Jurkat, Clone E6-1 (cell line): ENCODE results near the gene AP5S1.

ENCODE experiments used
- DNase-seq: peaks from one replicate; pipeline ENCODE4 v3.0.0-alpha.2; 2011; ENCODE audit warnings: low read depth, low spot score
- H3K4me3 ChIP-seq: 2 replicates; pipeline ENCODE4 v1.5.1; 2011; ENCODE audit warnings: mild to moderate bottlenecking, low read length, control low read depth, moderate library complexity

The AP5S1 gene

DNA sequence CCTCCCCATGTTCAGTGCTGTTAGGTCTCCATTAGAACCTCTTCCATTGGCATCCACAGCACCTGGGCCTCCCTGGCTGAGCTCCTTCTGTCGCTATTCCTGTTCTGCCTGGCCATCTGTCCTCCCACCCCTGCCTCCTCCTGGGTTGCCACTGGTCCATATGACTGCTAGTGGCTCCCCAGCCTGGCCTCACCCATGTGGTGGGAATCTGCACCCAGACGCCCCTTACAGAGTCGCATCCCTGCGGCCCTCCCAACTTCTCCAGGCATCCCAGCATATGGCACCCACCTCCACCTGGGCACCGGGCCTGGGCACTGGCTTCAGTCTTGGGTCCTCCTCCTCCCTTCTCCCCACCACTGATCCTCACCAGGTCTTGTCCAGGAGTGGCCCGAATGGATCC lies 16.5 kb upstream of the AP5S1 start:
- H3K4me3 ChIP-seq, result no peak overlapping the region
- DNase-seq, result no peak

DNA sequence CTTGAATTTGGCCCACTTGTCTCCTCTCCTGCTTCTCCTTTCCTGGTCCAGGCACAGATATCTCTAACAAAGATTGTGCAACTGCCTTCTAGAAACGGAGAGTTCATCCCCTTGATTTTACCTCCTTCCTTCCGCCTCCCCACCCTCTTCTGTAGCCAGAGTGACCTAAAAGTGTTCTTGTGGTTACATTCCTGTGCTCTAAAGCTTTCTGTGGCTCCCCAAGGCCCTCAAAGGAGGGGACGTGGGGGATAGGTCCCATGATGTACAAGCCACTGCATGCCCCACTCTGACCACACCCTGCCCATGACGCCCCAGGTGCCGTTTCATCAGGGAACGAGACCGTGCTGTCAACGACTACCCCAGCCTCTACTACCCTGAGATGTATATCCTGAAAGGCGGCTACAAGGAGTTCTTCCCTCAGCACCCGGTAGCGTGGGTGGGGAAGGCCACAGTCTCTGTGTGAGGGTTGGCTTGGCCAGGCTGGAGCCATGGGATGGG lies 16.0 kb upstream of the AP5S1 start:
- DNase-seq, result no peak
- no peak overlapping the region for H3K4me3 ChIP-seq

DNA sequence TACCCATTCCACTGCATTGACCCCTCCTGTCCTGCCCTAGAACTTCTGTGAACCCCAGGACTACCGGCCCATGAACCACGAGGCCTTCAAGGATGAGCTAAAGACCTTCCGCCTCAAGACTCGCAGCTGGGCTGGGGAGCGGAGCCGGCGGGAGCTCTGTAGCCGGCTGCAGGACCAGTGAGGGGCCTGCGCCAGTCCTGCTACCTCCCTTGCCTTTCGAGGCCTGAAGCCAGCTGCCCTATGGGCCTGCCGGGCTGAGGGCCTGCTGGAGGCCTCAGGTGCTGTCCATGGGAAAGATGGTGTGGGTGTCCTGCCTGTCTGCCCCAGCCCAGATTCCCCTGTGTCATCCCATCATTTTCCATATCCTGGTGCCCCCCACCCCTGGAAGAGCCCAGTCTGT lies 15.6 kb upstream of the AP5S1 start:
- DNase-seq, result no peak
- no peak overlapping the region for H3K4me3 ChIP-seq

DNA sequence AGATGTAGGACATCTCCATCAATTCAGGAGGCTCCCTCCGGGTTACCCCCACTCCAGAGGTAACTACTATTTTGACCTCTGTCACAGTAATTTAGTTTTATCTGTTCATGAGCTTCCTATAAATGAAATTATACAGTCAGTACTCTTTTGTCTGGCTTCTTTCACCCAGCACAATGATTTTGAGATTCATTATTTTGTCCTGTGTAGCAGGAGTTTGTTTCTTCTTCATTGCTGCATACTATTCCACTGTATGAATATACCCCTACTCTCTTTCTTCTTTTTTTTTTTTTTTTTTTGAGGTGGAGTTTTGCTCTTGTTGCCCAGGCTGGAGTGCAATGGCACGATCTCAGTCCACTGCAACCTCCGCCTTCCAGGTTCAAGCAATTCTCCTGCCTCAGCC lies 11.8 kb upstream of the AP5S1 start:
- no peak for DNase-seq
- H3K4me3 ChIP-seq, result no peak overlapping the region

DNA sequence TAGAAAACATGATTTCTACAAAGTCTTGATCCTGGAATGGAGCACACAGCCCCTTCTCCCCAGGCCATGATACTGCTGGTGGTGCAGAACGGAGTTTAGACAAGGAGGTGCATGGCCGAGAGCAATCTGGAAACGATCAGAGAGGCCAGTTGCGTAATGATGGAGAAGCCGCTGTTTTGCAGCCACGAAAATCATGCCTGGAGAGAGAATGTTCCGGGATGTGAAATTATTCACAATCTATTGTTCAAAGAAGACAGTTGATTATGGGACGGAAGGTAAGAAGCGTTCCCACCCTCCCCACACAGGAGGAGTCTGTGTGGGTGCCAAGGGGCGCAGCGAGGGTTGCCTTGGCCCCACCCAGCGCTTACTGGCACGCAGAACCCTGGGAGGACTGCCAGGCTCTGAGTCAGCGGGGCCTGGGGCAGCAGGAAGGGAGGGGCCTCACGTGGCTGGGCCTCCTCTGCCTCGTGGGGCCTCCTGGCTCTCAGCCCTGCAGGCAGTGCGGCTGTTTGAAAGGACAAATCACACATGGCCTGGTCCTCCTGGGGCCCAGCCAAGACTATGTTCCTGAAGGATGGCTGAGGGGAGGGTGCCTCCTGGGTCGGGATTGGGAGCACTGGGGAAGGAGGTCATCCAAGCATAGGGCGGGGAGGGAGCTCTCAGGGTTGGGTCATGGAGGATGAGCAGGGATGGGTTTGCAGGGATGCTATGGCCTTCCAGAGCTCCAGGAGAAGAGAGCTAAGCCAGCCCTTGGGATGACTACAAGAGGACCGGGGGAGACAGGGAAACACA lies 8.7 kb upstream of the AP5S1 start:
- peak overlapping the region; percentile 36 for H3K4me3 ChIP-seq
- DNase-seq, result peak; percentile 87

DNA sequence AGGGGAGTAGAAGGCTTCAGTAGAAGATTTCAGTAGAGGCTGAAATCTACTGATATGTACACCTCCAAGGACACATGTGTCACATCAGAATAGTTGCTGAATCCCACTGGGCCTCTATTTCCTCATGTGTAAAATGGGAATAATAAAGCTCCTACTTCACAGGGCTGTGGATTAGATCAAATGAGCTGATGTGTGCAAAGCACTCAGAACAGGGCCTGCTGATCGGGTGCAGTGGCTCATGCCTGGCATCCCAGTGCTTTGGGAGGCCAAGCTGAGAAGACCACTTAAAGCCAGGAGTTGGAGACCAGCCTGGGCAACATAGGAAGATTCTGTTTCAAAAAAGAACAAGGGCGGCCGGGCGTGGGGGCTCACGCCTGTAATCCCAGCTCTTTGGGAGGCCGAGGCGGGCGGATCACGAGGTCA lies 8.1 kb upstream of the AP5S1 start:
- H3K4me3 ChIP-seq, result peak overlapping the region; percentile 36; the same call in 1 of the 2 replicates
- DNase-seq, result no peak

DNA sequence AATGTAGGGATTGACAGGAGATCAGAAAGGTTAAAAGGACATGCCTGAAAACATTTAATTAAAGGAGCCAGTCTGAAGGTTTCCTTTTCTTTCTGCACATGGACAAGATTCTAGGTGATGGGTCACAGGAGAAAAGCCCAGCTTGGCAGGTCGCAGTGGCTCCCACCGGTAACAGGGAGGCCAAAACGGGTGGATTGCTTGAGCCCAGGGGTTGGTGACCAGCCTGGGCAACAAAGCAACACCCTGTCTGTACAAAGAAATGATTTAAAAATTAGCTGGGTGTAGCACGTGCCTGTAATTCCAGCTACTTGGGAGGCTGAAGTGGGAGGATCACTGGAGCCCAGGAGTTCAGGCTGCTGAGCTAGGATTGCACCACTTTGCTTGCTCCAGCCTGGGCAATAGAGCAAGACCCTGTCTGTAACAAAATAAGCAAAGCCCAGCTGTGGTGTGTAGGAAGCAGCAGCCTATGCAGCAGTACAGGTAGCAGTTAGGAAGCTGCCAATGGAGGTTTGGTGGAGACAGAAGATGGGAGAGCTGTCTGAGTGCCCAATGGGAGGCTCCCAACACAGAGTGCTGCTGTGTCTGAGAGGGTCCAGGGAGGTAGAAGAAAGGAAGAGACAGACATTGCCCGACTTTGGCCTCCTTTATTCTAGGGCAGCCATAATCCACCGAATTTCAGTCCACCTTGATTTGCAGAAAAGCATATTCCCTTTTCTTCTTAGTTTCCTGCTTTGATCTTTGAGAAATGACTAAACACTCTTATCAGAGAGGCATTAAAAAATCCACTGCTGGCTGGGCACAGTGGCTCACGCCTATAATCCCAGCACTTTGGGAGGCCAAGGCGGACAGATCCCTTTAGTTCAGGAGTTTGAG lies 7.1 kb upstream of the AP5S1 start:
- DNase-seq, result no peak
- H3K4me3 ChIP-seq, result no peak overlapping the region

DNA sequence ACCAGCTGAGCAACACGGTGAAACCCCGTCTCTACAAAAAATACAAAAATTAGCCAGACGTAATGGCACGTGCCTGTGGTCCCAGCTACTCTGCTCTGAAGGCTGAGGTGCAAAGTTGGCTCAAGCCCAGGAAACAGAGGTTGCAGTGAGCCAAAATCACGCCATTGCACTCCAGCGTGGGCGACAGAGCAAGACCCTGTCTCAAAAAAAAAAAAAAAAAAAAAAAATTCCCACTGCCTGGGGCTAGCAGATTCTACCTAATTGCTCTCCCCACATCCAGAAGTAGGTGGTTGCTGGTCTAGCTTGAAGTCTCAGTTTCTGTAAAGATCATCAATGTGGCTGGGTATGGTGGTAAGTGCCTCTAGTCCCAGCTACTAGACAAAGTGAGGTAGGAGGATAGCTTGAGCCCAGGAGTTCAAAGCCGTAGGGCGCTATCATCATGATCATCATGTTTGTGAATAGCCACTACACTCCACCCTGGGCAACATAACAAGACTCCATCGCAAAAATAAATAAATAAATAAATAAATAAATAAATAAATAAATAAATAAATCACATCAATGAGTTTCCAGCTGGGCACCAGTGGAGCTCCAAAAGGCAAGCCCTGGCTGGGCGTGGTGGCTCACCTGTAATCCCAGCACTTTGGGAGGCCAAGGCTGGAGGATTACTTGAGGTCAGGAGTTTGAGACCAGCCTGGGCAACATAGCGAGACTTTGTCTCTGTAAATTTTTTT lies 6.3 kb upstream of the AP5S1 start:
- no peak overlapping the region for H3K4me3 ChIP-seq
- no peak for DNase-seq

DNA sequence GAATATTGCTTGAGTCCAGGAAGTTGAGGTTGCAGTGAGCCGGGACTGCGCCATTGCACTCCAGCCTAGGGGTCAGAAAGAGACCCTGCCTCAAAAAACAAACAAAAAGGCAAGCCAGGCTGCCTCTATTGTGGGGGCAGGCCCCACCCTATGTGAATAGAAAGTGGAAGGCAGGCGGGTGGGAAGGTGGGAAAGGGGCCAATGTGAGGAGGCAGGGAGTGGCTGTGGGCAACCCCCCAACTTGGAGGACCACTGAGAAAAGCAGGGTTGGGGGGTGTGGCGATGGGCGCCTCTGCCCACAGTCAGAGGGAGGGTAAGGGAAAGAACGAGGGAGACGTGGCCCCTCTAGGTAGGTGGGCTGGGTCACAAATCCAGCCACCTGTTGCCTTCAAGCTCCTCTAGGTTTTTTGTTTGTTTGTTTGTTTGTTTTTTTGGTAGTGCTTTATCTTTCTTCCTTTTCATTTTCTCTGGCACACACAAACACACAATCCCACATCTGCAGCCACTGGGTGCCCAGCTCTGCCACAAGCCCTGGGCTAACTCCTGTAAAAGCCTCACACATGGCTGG lies 5.3 kb upstream of the AP5S1 start:
- no peak overlapping the region for H3K4me3 ChIP-seq

DNA sequence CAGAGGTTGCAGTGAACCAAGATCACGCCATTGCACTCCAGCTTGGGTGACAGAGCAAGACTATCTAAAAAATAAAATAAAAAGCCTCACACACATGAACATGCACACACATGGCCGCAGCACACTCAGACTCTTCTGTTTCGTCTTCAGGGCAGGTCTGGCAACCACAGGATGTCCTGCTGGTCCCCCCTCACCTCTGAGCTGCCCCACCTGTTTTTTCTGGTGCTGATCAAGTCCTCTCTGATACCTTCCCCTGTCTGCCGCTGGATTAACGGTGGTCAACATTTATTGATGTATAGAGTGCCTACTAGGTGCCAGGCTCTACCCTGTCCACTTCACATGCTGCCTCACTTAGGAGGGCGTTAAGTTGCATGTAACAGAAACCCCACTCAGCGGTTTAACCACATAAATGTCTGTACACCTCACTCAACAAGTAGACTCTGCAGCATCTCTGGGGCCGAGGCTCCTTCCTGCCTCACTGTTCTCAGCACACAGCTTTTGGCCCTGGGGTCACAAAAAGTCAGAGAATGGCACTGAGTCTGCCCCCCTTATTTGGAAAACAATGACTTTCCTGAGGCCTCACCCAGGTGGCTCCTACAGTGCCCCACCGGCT lies 4.5 kb upstream of the AP5S1 start:
- H3K4me3 ChIP-seq, result peak overlapping the region; percentile 18

More for the DNA sequence above, 5.3 kb upstream of the AP5S1 start:
- no peak for DNase-seq

DNA sequence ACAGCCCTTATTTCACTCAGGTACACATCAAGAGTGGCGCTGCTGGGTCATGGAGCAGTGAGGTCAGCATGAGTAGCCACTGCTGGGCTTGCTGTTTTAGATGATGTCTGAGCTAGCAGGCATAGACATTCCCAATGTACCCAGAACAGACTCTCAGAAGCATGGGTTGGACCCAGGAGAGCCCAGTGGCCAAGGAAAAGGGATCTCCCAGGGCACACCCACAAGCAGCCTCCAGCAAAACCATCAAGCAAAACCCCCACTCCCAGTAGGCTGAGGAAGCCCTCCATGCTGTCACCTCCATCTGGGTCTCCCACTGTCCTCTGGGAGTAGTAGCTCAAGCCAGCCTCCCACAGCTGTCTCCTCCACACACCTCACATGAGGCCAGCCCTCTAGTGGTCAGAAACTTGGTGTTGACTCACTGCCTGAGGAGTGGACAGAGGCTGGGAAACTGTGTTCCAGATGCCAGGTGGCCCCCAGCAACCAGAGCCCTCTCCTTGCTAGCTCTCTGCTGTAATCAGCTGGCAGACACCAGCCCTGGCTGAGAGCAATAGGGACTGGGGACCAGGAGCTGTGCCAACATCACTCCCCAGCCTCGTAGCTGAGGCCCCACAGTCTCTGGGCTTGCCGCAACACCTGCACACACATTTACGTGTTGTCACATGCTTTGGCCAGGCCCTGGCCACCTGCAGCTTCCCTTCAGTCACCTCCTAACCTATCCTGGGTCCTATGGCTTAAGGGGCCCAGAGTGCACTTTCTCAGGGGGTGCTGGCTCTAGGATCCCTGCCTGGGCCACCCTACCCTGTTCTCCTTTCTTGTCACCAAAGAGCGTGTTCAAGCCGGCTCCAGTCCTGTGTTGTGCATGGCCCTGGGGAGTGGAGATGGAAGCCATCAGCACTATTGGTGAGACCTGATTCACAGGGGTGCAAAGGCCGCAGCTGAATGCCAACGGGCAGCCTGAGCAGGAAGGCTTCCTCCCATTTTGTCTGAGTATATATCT lies 1.9 kb upstream of the AP5S1 start:
- H3K4me3 ChIP-seq, result no peak overlapping the region
- peak; percentile 49 for DNase-seq

More for the DNA sequence above, 4.5 kb upstream of the AP5S1 start:
- DNase-seq, result peak; percentile 88

DNA sequence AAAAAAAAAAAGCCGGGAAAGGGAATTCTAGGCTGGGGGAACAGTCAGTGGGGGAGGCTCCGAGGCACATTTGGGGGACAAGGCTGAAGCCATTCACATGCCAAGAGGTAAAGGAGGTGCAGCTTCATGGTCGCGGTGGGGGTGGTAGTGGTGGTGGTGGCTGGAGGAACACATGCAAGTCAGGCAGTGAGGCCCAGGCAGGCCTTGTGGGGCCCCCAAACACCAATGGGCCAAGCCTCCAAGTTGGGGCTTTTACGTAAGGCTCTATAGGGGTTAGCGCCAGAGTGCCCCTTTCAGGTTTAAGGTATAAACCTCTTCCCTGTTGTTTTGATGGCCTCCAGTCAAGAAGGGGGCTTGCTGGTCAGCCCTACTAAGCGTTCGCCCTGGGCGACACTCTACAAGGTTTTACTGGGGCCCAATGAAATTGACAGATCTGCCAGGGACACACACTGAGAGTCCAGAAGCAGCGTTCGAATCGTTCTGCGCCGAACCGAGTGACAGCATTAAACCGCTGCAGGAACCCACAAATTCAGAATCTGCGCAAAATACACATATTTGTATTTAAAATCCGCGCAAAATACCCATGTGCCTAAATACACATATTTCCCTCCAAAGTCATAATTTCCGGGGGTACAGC lies 818 bp upstream of the AP5S1 start:
- peak overlapping the region; percentile 83 for H3K4me3 ChIP-seq
- DNase-seq, result no peak

DNA sequence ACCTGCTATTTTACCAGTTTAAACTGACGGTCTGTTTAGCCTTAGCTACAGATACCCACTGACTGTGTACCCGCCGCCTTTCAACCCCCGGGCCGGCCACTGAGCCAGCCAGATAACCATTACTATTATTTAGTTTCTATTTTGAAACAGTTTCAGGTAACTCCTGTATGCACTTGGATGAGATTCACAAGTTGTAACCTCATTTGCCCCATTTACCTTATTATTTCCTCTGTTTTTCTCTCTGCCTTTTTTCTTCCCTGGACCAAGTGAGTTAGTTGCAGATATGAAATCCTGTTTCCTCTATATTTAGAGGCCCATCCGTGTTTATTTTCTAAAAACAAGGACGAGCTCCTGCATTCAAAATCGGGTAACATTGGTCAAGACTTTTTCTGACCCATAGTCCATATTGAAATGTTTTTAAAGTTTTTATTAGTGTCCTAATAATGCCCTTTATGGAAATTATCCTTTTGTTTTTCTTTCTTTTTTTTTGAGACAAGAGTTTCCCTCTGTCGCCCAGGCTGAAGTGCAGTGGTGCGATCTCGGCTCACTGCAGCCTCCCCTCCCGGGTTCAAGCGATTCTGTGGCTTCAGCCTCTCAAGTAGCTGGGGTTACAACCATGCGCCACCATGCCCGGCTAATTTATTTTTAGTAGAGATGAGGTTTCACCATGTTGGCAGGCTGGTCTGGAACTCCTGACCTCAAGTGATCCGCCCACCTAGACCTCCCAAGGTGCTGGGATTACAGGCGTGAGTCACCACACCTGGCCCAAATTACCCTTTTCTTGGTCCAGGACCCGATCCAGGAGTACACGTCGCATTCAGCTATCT lies 767 bp downstream of the AP5S1 start:
- H3K4me3 ChIP-seq, result peak overlapping the region; percentile 83
- no peak for DNase-seq

DNA sequence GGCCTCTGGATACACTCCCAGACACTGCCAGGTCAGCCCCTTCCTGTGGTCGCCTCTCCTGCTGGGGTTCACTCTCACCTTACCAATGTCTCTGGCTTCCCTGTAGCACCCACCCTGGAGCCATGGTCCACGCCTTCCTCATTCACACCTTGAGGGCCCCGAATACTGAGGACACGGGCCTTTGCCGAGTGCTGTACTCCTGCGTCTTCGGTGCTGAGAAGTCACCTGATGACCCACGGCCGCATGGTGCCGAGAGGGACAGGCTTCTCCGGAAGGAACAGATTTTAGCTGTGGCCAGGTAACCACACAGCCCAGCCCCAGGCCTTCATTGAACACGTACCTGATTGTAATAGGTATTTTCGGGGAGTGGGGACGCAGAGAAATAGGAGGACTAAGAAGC lies 1.6 kb downstream of the AP5S1 start:
- no peak overlapping the region for H3K4me3 ChIP-seq
- no peak for DNase-seq

DNA sequence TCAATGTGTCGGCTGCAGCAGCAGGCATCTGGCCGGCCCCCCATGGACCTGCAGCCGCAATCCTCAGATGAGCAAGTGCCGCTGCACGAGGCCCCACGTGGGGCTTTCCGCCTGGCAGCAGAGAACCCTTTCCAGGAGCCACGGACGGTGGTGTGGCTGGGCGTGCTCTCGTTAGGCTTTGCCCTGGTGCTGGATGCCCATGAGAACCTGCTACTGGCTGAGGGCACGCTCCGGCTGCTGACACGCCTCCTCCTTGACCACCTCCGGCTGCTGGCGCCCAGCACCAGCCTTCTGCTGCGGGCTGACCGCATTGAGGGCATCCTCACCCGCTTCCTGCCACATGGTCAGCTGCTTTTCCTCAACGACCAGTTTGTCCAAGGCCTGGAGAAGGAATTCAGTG lies 3.5 kb downstream of the AP5S1 start:
- no peak for DNase-seq

DNA sequence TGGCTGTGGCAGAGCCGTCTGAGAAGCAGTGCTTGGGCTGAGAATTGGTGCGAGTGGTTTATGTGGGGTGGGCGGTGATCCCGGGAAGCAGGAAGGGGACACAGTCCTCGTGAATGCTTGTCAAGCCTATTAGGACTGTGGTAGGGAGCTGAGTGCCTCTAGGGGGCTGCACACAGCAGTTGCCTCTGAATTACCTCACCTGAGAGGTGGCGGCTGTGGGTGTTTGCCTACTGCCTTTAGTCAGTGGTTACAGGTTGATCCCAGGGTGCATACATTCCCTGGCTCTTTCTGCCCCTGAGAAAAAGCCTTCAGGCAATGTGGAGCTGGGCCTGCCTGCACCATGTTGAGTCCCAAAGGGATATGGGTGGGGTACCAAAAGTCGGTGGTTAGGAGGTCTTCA lies 5.2 kb downstream of the AP5S1 start:
- H3K4me3 ChIP-seq, result no peak overlapping the region
- no peak for DNase-seq

More for the DNA sequence above, 3.5 kb downstream of the AP5S1 start:
- no peak overlapping the region for H3K4me3 ChIP-seq
